ENCODE data around the gene CBFA2T3.

DNA sequence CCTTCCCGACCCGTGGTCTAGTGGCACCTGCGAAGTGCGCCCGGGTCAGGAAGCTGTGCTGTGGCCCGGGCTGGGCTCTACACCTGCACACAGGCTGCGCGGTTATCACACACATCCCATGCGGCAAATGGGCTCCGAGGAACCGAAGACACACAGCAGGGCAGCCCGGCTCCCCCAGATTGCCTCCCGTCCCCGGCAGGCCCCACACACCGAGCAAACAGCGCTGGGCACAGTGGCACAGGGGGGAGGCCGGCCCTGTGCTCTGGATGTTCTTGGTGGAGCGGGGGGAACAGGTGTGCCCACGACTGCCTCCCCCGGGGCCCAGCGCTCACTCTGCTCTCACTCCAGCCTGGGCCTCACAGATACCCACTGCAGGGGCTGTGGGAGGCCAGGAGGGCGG lies 81.7 kb downstream of the CBFA2T3 start:
- TF ChIP-seq, protein P1, sequence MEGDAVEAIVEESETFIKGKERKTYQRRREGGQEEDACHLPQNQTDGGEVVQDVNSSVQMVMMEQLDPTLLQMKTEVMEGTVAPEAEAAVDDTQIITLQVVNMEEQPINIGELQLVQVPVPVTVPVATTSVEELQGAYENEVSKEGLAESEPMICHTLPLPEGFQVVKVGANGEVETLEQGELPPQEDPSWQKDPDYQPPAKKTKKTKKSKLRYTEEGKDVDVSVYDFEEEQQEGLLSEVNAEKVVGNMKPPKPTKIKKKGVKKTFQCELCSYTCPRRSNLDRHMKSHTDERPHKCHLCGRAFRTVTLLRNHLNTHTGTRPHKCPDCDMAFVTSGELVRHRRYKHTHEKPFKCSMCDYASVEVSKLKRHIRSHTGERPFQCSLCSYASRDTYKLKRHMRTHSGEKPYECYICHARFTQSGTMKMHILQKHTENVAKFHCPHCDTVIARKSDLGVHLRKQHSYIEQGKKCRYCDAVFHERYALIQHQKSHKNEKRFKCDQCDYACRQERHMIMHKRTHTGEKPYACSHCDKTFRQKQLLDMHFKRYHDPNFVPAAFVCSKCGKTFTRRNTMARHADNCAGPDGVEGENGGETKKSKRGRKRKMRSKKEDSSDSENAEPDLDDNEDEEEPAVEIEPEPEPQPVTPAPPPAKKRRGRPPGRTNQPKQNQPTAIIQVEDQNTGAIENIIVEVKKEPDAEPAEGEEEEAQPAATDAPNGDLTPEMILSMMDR (IDR thresholded peaks at IDR 0.05; ENCODE audit: insufficient read depth, low read depth, low read length): no peak
- TF ChIP-seq EZH2 (IDR thresholded peaks at IDR 0.05; ENCODE audit: insufficient read depth, low read length): no peak

All from astrocyte (in vitro differentiated cells and primary cell).